CD1c-positive myeloid dendritic cell (primary cell): Measurements from ENCODE around the gene LY6G6F.

Experiments used
- DNase-seq: peaks from one replicate; pipeline ENCODE4 v3.0.0-alpha.2; 2016; ENCODE audit errors: extremely low spot score

LY6G6F gene

DNA sequence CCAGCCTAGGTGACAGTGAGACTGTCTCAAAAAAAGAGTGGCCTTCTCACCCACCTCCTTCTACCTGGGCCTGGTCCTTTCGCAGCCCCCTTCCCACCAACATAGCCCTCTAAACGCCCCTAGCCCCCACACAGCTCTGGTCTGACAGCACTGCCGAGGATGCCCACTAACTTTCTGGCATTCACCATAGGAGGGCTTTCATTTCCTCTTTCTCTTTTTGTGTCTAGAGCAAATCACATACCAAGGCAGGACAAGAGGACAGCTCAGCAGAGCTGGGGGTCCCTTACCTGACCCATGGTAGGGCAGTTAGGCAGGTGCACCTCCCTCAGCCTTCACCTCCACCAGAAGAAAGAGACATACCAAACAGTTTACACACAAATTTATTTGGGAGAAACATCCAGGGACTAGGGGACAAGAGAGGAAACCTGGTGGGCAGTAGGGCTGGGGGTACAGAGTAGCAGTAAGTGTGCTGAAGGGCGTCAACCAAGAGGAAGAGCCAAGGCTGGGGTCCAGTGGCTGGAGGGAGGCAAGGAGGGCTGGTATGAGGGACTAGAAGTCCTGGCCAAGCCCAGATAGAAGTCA lies 30.3 kb upstream of the LY6G6F start:
- no peak for DNase-seq

DNA sequence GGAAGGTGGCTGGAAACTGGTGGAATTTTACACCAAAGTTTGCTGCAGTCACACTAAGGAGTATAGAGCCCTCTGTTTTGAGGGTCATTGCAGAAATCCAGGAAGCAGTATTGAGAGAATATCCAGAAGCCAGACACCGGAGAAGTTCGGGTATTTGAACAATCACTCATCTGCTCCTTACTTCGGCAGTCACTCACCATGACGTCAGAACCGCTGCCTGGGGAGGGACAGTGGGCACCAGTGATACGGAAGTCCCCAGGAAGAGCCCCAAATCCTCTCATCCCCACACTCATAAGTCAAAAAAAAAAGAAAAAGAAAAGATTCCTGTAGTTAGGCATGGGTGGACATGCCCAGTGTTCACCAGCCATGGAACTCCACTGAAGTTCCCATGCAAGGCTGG lies 29.8 kb upstream of the LY6G6F start:
- DNase-seq: no peak

DNA sequence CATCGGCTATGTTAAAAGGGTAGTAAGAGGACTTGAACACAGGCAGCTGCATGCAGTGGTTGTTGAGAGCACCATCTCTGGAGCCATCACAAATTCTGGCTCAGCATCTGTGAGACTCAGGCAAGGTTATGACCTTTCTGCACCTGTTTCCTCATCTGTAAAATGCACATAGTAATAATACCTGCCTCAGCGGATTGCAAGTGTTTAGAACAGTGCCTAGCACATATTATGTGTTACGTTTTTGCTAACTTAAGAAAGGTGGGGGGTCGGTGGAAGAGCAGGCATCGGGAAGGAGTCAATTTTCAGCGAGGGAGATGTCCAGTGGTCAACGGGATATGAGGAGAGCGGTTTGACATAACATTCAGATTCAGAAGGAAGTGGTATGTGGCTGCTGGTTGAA lies 28.7 kb upstream of the LY6G6F start:
- DNase-seq: no peak

DNA sequence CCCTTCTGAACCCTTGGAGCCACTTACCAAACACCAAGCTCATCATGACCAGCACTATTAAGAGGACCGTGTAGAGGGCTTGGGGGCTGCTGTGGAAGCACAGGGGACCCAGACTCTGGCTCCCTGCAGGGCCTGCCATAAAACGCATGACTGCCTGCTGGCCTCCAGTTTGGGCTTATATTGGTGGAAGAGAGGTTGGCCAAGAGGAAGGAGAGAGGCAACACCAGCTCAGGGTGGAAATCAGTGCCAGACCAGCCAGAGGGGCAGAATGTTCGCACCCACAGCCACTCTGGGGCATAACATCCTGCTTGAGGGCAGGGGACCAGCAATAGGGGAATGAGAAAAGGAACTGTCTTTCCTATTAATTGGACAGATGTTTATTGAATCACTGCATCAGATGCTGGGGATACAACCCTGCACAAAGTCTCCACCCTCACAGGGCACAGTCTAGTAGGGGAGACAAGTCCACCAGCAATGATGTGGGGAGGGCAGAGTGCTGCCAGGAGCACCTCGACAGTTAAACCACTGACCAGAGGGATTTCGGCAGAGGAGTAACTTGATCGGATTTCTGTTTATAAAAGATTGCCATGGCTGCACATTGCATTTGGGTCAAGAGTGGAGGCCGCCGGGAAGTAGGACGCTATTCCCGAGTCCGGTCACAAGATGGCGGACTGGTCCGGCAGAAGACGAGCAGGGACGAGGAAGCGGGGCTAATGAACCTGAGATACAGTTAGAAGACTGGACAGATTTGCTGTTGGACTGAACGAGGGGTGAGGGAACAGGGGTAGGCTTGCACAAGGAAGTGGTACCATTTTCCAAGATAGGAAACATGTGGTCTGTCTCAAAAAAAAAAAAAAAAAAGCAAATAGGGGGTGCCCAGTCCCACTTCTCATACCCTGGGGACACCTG lies 26.2 kb upstream of the LY6G6F start, which contains the start of gene LY6G5C:
Gene LY6G5C (minus strand): TSS at position 842 of the 909 bp plus-strand sequence. CDS start 694 bp downstream, at position 148.
- DNase-seq: peak; percentile 71

DNA sequence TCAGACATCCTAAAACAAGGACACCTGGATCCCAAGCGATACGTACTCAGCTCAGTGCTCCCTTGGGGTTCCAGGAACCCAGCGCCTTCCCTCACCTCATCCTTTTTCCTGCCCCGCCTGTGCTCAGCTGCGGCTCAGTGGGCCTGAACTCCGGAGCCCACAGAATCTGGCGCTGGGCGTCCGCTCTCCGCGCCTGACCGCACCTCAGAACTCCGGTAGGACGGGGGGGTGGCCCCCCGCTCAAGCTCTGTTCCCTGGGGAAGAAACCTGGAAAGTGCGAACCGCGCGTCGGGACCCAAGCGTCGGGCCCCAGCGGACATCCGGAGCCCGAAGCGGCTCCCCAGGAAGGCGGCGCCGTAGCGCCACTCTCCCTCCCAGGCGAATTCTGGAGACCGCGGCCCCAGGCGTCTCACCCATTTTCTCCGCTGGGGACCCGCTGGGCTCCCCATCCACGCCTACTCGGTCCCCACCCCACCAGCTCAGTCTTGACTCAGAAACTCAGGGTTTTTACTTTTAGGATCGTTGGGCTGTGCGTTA lies 25.5 kb upstream of the LY6G6F start:
- DNase-seq: peak; percentile 39

DNA sequence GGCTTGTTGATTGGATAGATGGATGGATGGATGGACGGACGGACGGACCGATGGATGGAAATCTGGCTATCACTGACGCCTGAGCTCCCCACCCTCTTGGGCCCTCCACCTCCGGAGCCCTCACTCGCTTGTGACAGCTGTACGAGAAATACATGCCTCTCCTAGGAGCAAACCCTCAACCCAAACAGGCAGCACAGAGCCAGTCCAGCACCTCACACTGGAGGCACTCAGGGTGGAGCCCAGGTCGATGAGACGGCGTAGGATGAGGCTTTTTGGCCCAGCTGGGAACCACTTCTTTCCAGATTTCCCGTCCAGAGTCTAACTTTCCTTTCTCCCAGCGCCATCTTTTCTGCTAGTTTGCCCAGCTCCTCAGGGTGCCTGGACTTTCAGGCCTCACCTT lies 23.1 kb upstream of the LY6G6F start:
- DNase-seq: no peak

DNA sequence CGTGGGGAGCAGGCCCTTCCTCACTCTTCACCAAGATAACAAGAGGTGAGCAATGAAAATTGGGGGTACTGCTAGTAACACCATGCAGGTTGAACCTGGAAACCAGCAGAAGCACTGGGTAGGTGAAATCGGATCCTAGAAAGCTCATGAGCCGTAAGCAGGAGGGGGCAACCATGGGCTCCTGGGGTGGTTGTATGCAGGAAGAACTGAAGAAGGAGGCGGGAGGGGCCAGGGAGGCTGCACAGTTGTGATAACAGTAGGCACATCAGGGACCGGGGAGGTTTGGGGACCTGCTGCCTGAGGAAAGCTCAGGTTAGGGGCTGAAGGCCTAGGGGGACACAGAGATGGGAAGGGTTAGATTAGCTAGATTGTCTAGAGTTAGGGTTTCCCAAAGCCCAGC lies 20.2 kb upstream of the LY6G6F start:
- no peak for DNase-seq

DNA sequence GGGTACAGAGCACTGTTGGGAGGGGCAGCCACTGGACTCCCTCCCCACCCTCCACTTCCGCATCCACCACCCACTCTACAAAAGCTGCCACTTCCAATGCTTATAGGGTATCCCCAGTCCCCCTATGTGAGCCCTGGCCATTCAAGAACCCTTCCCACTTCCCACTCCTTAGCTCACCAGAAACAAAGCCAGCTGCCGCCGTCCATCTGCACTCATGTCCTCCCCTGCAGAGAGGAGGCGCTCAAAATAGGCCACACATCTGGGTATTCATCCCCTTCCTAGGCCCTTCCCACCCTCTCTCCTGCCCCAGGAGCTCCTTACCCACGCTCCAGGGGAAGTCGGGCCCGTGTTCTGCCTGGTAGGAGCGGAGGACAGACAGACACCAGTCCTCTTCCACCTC lies 19.3 kb upstream of the LY6G6F start:
- no peak for DNase-seq

DNA sequence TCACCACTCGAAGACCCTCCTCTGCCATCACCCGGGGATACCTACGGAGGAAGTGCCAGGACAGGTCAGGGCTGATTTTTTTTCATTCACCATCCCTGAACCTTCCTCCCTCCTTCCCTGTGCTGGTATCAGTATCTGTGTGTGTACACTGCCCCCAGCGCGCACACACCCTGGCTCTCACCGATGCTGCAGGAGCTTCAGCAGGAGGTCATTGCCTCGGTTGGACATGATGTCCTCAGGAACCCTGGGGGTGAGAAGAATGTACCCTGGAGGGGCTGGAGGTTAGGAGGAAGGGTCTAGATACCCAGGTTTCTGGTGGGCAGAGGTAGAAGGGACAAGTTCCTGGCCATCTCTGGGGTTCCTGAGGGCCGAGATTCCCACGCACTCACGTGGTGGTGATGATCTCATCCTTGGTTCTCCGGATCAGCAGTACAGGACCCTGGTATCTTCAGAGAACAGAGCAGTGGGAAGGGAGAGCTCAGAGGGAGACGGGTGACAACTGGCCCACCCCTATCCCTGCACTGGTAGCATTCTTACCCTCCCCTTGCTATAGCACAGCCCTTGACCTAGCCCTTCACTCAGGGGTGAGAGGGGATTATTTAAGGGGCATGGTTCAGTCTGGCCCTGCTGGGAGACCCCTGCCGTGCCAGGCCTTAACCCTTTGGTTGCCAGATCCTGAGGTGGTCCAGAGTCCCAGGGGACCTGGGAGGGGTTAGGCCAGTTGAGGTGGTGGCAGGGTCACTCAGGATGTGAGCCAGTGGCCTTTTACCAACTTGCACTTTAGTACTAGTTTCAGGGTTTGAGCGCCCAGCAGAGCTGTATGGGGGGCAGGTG lies 18.6 kb upstream of the LY6G6F start:
- DNase-seq: no peak

DNA sequence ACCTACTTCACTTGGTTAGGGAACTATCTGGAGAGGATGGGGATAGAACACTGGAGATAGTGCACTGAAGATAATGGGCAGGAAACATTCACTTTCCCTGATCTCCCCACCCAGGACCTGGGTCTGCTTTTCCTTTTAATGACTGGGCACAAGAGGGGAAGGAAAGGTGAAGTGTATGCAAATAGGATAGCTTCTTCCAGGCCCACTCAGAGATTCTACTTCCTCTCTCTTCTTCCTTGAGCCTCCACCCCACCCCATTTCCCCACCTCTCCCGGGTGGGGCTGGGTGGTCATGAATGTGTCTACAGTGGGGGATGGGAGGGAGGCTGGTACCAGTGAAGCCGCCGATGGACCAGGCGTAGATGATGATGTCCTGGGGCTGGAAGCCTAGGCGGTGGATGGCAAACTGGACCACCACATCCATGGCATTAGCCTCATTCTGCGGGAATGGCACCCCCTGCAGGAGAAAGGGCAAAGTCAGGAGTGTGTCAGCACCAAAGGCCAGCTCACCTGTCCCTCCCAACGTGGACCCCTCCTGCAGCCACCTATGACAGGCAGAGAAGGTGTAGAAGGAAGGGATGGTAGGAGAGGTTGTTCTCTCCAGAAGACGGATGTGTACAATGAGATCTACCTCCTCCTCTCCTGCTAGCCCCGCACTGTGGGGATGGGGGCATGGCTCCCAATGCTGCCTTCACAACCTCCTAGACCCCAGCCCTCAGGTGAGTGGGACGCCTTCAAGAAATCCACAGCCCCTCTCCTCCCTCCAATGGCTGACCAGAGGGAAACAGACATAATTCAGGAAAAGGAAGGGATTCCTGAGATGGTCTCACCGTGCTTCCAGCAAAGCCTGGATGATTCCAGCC lies 17.2 kb upstream of the LY6G6F start:
- DNase-seq: no peak

DNA sequence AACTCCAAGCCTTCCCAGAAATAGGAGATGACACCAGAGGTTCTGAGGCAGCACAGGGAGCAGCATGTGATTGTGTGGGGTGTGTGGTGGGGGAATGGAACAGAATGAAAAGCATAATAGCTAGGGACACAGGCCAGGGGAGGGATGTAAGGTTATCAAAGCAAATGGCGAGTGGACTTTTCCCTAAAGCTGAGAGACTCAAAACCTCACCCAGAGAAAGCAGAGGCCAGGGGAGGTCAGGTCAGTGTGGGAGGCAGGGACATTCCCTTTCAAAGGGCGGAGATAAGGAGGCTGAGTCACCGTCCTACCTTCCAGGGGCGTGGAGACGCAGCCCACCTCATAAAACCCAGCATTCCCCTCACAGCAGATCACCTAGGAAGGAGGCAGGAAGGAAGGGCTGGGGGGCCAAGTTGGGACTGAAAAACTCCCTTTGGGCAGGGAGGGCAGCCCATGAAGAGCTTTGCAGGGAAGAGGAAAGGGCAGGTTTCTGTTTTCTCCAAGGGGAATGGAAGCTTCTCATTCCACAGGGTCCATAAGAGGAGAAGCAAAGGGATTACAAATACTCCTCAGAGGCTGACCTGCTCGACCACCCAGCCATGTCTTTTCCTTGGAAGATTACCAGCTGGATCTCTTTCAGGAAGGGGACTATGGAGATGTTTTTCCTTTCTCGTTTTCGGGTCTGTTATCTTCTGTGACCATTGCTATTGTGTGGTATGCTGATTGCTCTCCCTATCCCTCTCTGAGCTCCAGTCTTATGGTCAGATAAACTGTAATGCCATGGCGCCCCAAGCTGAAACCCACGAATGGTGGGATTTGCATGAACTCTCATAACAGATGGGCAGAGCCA lies 16.2 kb upstream of the LY6G6F start:
- DNase-seq: no peak

DNA sequence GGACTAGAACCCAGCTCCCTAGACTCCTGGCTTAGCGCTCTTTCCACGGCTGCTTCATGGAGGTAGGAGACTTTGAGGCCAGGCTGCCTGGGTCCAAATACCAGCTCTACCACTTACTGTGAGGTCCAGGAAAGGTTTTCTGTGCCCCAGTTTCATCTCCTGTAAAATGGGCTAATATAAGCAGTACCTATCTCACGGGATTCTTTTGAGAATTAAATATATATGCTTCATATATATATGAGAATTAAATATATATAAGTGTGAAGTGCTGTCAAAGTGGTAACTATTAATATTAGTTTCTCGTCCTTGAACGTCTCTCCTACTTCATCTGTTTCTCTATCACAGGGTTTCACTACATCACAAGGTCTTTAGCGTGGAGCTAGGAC lies 15.6 kb upstream of the LY6G6F start:
- DNase-seq: no peak

DNA sequence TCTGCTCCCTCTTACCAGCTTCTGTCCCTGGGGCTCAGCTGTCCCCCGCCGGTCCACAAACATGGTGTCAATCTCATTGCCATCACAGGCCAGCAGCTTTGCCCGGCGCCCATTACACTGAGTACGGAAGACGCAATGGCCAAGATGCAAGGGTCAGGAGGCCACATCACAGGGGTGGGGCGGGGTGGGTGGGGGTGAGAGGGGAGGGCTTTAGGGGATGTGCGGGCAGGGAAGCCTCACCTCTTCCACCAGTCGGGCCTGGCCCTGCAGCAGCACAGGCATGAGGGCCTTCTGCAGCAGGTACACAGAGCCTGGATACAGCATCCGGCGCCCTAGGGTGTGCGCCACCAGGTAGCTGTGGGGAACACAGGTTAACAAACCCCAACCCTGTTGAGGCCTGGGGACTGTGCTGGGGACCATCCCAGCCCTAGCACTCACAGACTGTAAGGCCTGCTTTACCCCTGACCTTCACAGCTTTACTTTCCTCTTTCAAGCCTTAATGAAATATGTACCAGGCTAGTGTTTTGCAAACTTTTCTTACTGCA lies 15.0 kb upstream of the LY6G6F start:
- DNase-seq: no peak

DNA sequence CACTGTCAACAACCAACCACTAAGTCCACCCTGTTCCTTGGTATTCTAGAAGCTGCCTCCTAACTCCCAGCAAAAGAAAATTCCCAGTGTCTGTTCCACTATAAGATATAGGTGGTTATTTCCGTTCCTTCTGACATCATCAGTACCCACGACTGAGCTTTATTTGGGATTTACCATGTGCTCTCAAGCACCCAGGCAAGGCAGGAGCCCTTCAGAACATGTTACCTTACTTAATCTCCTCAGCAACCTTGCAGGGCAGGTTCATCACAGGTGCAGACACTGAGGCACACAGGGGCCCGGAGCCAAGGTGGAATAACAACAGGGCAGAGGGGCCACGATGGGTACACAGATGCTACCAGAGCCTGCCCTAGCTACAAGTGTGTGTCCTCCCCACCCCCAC lies 14.3 kb upstream of the LY6G6F start:
- DNase-seq: no peak

DNA sequence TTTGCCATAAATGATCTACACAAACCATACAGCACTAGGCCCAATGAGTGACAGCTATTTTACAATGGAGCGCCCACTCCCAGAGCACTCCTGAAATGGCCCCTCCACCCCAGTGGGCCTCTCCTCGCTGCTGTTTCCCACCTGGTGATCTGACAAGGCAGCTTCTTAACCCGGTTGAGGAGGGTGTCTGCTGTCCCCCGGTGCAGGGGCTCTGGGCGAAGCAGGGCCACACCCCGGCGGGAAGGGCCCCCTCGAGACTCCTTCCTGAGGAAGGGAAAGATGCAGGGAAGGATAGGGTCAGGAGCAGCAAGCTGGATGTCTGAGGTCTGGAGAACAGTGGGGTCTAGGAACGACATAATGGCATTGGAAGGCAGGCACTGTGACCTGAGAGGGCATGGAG lies 13.8 kb upstream of the LY6G6F start:
- no peak for DNase-seq

DNA sequence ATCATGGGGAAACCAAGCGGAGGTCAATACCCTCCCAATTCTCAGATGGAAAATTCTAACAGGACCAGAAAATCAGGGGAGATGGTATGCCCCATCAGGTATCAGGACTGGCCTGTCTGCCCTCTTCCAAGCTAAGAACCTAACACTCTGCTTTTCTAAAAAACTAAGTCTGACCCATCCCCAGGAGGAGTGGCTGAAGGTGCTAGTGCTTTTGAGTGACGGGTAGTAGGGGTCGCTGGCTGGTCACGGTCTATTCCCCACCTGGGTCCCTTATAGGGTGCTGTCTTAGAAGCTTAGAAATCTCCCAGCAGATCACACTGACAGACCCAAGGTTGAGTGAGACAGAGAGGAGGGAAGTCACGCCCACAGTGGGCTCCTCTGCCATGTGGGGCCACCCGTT lies 13.1 kb upstream of the LY6G6F start:
- no peak for DNase-seq

DNA sequence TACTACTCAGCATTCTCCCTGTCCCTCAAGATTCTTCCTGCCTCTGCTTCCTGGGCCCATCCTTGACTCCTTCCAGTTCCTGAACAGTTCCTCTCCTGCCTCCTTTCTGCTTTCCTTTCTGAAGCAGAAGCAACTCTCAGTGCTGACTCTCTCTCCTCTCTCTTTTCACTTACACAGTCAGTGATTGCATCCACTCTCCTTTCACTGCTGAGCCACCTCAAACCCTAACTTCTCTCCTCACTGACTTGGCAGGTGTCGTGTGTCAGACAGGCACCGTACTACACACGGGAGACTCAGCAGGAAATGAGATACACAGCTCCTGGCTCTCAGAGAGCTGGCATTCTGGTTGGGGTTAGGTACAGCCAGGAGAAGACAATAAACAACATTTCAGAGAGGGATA lies 9.1 kb upstream of the LY6G6F start:
- DNase-seq: no peak

DNA sequence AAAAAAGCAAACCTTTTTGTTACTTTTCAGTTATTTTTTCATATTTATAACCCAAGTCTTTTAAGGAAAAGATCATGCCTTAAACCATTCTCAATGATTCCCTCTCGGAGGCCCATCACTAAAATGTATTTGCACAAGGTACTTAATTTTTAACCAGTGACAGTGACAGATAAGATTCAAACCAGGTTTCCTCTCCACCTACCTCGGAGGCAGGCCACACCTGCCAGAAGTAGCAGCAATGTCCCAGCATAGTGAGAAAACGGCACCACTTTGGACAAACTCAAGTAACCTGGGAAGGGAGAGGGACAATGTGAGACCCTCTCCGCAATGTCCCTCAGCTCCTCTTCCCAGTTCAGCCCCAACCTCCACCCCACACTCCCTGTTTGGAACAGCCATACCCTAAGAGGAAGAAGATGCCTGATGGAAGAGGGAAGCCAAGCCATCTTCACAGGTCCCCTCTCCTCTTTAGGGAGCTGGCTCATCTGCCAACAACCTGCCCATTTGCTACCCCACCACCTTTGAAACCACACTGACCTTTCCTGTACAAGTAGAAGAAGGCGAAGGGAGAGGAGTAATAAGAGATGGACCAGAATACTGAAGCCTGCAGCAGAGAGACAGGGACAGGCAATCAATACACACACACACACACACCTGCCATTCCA lies 5.8 kb upstream of the LY6G6F start:
- no peak for DNase-seq

DNA sequence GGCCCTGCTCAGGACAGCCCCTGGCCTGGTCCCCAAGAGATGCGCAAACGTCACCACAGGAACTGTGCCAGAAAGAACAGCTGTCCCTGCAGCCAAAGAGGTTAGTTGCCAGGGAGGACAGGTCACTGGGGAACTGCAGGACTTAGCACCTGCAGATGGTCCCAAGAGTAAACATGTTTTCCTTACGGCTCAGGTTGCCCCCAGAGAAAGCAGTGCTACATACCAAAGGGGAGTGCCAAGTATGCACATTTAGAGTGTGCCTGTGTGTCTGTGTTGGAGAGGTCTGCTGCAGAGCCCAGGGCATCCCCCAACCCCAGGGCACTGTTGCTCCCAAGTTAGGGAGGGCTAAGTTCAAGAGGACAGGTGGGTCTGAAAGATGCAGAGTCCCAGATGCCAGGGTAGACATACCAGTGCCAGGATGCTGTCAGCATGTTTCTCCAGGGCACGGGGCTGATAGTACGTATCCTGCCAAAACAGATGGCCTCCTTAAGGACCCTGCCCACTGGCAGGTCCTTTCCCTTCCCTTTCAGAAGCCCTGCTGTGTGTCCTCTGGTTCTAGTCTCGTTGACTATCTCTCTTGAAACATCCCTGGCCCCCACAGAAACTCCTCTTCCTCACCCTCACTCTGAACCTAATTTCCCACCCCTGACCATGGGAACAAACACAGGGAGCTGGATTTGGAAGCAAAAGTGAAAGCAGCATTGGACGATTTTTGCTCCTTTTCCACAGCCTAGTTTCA lies 4.8 kb upstream of the LY6G6F start:
- DNase-seq: no peak
